KBM-7 (cell line): ENCODE measurements around the gene RARB.

Experiments
- DNase-seq: peaks from one replicate; pipeline ENCODE4 v3.0.0-alpha.2; 2015
- in situ Hi-C: fragments of 300-500 bp; cut with MboI; formaldehyde crosslinking; loops from 2 replicates; pipeline ENCODE4 v1.14.3; 2020; ENCODE audit warnings: low sequenced_read_pairs, low pct_unique_long_range_greater_than_20kb, mixed read lengths

RARB gene

GRCh38 chr3:25441234-25441856, 13.3 kb downstream of the RARB start:
- peak; percentile 26 for DNase-seq
- in situ Hi-C loops = no loop called here

- in situ Hi-C loops = no loop called here
- DNase-seq = no peak
Measured at GRCh38 chr3:25442486-25442885, 14.4 kb downstream of the RARB start.

GRCh38 chr3:25444273-25444672, 16.2 kb downstream of the RARB start:
- no peak for DNase-seq
- in situ Hi-C loops = no loop called here

- no peak for DNase-seq
- in situ Hi-C loops = no loop called here
Measured at GRCh38 chr3:25445731-25446130, 17.7 kb downstream of the RARB start.

- no peak for DNase-seq
- in situ Hi-C loops = no loop called here
Measured at GRCh38 chr3:25447285-25447684, 19.2 kb downstream of the RARB start.

- DNase-seq = no peak
- in situ Hi-C loops = no loop called here
Measured at GRCh38 chr3:25447925-25448324, 19.9 kb downstream of the RARB start.

- no peak for DNase-seq
- in situ Hi-C loops = no loop called here
Measured at GRCh38 chr3:25448750-25449692, 21.0 kb downstream of the RARB start.

GRCh38 chr3:25449857-25450256, 21.8 kb downstream of the RARB start:
- in situ Hi-C loops = no loop called here

GRCh38 chr3:25452192-25452591, 24.1 kb downstream of the RARB start:
- in situ Hi-C loops = no loop called here
- no peak for DNase-seq

More at GRCh38 chr3:25449857-25450256, 21.8 kb downstream of the RARB start:
- DNase-seq = no peak

GRCh38 chr3:25452740-25453139, 24.7 kb downstream of the RARB start:
- DNase-seq = no peak
- in situ Hi-C loops = no loop called here

GRCh38 chr3:25453619-25454004, 25.5 kb downstream of the RARB start:
- DNase-seq = no peak
- in situ Hi-C loops = no loop called here

- in situ Hi-C loops = no loop called here
- no peak for DNase-seq
Measured at GRCh38 chr3:25454005-25454927, 26.2 kb downstream of the RARB start.

GRCh38 chr3:25455441-25456132, 27.5 kb downstream of the RARB start:
- in situ Hi-C loops = no loop called here
- no peak for DNase-seq

GRCh38 chr3:25456723-25457670, 28.9 kb downstream of the RARB start:
- in situ Hi-C loops = no loop called here
- DNase-seq = no peak

- in situ Hi-C loops = no loop called here
- no peak for DNase-seq
Measured at GRCh38 chr3:25457671-25458419, 29.8 kb downstream of the RARB start.

GRCh38 chr3:25458420-25458814, 30.4 kb downstream of the RARB start:
- DNase-seq = no peak
- in situ Hi-C loops = no loop called here

GRCh38 chr3:25460751-25461150, 32.7 kb downstream of the RARB start:
- DNase-seq = no peak
- in situ Hi-C loops = no loop called here
